HG02763 (cell line): ENCODE data around the gene SLC16A8.

Experiments
- ATAC-seq: cut with Tn5 transposase; IDR thresholded peaks from one replicate; pipeline ENCODE4 v1.9.1; 2021; ENCODE audit warnings: mild to moderate bottlenecking, moderate library complexity; ENCODE audit not compliant: unreplicated experiment

SLC16A8 gene

GRCh38 chr22:38031491-38031890, 52.5 kb downstream of the SLC16A8 start:
- no peak for ATAC-seq

DNA sequence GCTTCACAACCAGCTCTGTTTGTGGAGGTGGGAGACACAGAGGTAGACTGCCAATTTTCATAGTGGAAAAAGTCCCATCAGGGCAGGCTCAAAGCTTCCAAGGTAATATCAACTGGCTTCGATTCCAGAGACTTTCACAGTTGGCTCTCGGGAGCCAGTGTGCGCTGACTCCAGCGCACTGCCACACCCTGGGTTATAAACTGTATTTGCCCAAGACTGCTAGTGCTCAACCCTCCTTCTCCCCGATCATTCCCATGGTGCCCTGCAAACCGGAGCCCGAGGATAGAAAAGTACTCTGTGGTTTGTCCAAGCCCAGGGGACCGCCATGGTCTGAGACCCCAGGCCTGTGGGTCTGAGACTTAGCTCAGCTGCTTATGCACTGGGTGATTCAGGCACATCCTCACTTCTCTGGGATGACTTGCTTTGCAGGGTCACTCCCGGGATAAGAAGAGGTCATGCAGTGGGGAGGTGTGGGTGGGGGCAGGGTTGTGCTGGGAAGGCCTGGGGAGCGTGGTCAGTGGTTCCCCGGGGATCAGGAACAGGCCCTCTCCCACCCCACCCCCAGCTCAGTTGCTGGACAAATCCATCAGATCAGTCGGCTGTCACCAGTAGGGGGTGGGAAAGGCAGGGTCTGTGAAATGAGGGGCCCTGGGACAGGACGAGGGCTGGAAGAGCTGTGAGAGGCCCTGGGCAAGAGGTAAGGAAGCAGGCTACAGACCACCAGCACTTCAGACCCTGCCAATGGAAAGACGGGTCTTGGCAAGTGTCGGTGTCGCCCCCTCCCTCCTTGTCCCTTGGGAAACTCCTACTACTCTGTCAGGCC, 53.5 kb downstream of the SLC16A8 start:
- no peak for ATAC-seq

- ATAC-seq, result no peak
These were observed 54.1 kb downstream of the SLC16A8 start for GRCh38 chr22:38029901-38030300.

DNA sequence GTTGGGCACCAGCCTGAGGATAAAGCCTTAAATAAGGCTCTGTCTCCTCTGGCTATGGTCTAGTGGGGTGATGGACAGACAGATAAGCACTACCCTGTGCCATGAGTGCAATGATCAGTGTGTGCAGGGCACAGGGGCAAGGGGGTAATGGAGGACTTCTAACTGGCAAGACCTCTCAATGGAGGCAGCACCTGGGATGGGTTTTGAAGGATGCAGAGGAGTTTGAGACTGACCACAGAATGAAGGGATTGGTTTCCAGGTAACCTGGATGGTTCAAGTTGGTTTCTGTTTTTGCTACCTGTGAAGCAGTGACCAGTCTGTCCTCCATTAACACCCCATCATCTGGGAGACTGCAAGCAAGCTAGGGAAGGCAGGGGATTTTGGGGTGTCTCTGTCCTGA, 54.6 kb downstream of the SLC16A8 start:
- no peak for ATAC-seq

- no peak for ATAC-seq
These were observed 55.4 kb downstream of the SLC16A8 start for GRCh38 chr22:38028344-38029130.
